HepG2 (cell line): ENCODE measurements around the gene ENPP7.

ENCODE experiments used
- CBX1 ChIP-seq: IDR thresholded peaks from one replicate; pipeline ENCODE4 v1.6.1; 2016; ENCODE audit warnings: antibody characterized with exemption, low read depth
- PHB2 ChIP-seq: fragments of 450-650 bp; IDR thresholded peaks from 2 replicates; pipeline ENCODE4 v1.6.1; 2018; ENCODE audit not compliant: partially characterized antibody
- POLR2AphosphoS5 ChIP-seq: IDR thresholded peaks from 2 replicates; pipeline ENCODE4 v1.6.1; 2012; ENCODE audit warnings: low read depth, low read length
- ZNF639 ChIP-seq: conservative IDR thresholded peaks from 2 replicates; pipeline ENCODE4 v1.6.1; 2018; ENCODE audit warnings: missing genetic modification reagents

GRCh38 chr17:79696610-79696982, 34.1 kb upstream of the ENPP7 start:
- no peak for TF ChIP-seq ZNF639
- TF ChIP-seq POLR2AphosphoS5 = no peak
- no peak for TF ChIP-seq CBX1
- no peak for TF ChIP-seq PHB2
